HCT116 (cell line): ENCODE results near the gene ALX4. TPM values are rescaled to one million over a fixed set of nuclear protein-coding genes. Genes with fewer than 3 reads are reported as not detected.

ENCODE experiments used
- ATAC-seq: fragments of 200-7000 bp; cut with Tn5 transposase; 2 replicates; pipeline ENCODE4 v1.9.1; 2020; ENCODE audit warnings: mild to moderate bottlenecking, moderate library complexity
- BruUV-seq: library from RNA; stranded (reverse); fragments of 400-500 nt; replicated peaks from 2 replicates; lab custom pipeline; 2021; lab: Mats Ljungman, UMichigan
- CTCF ChIA-PET: fragments of 300-600 bp; sonication (Branson Sonifier 250); formaldehyde crosslinking; loops from one replicate; lab custom pipeline; 2021; ENCODE audit warnings: antibody characterized with exemption; lab: Charles Lee
- POLR2A ChIA-PET: fragments of 300-600, 350-600 bp; sonication (Branson Sonifier 250); formaldehyde crosslinking; loops from one replicate; lab custom pipeline; 2021; ENCODE audit warnings: antibody characterized with exemption; lab: Charles Lee
- RAD21 ChIA-PET, 2 experiments: fragments of 300-600 bp; sonication (Branson Sonifier 250); formaldehyde crosslinking; loops; one replicate each; lab custom pipeline; 2023; ENCODE audit warnings: low total read pairs in 2 of 2; ENCODE audit not compliant: uncharacterized antibody in 2 of 2, unreplicated experiment in 2 of 2, low non-redundant PET in 1 of 2; lab: Charles Lee
- DNase-seq: peaks from one replicate; pipeline ENCODE4 v3.0.0-alpha.2; 2010; ENCODE audit warnings: low read depth, low spot score
- H2AFZ ChIP-seq: fragments of 200-600 bp; shearing (Covaris generic), sonication (generic); 2 replicates; pipeline ENCODE4 v1.6.1; 2017; ENCODE audit warnings: low read depth, mixed run types, mixed read lengths, antibody characterized with exemption, low read length; ENCODE audit not compliant: poor library complexity, severe bottlenecking
- H3K27ac ChIP-seq: 2 replicates; pipeline ENCODE4 v1.5.1; 2012; ENCODE audit warnings: low read depth, low read length
- H3K27me3 ChIP-seq: fragments of 200-600 bp; sonication (generic); 2 replicates; pipeline ENCODE4 v1.6.1; 2016; ENCODE audit warnings: mixed run types, low read length, mixed read lengths; ENCODE audit not compliant: insufficient read depth
- H3K36me3 ChIP-seq, 2 experiments: fragments of 200-500 bp in 1 of 2; fragments of 200-600 bp in 1 of 2; sonication (Bioruptor generic) in 1 of 2; sonication (generic) in 1 of 2; 2 replicates each; pipeline versions ENCODE4 v1.5.1 to v1.6.1; 2014 to 2016; ENCODE audit warnings: low read length in 2 of 2, inconsistent platforms in 1 of 2, mixed read lengths in 1 of 2, mixed run types in 1 of 2; ENCODE audit not compliant: insufficient read depth in 2 of 2, control insufficient read depth in 1 of 2
- H3K4me1 ChIP-seq, 2 experiments: fragments of 200-600 bp in 1 of 2; sonication (generic) in 1 of 2; 2 replicates each; pipeline versions ENCODE4 v1.5.1 to v1.6.1; 2012 to 2017; ENCODE audit warnings: low read length in 2 of 2, inconsistent platforms in 1 of 2, mild to moderate bottlenecking in 1 of 2, mixed read lengths in 1 of 2, mixed run types in 1 of 2, moderate library complexity in 1 of 2; ENCODE audit not compliant: insufficient read depth in 2 of 2, control insufficient read depth in 1 of 2
- H3K4me2 ChIP-seq: fragments of 200-600 bp; sonication (generic); 2 replicates; pipeline ENCODE4 v1.6.1; 2017; ENCODE audit warnings: mixed run types, low read length, mixed read lengths
- H3K4me3 ChIP-seq, 2 experiments: fragments of 200-600 bp in 1 of 2; sonication (generic) in 1 of 2; replicated peaks in 1 of 2; 2 replicates each; pipeline ENCODE4 v1.5.1; 2011 to 2016; ENCODE audit warnings: low read length in 2 of 2, control low read depth in 1 of 2, low read depth in 1 of 2, mild to moderate bottlenecking in 1 of 2, mixed read lengths in 1 of 2, mixed run types in 1 of 2
- H3K79me2 ChIP-seq: fragments of 200-600 bp; sonication (generic); 2 replicates; pipeline ENCODE4 v1.6.1; 2017; ENCODE audit warnings: mild to moderate bottlenecking, mixed run types, low read length, moderate library complexity, mixed read lengths; ENCODE audit not compliant: insufficient read depth
- H3K9ac ChIP-seq: fragments of 200-600 bp; sonication (generic); 2 replicates; pipeline ENCODE4 v1.6.1; 2016; ENCODE audit warnings: low read length, mixed read lengths
- H3K9me2 ChIP-seq: fragments of 200-600 bp; sonication (generic), shearing (Covaris generic); 2 replicates; pipeline ENCODE4 v1.6.1; 2017; ENCODE audit warnings: mixed run types, mild to moderate bottlenecking, moderate library complexity; ENCODE audit not compliant: insufficient read depth
- H3K9me3 ChIP-seq, 2 experiments: fragments of 200-500 bp in 1 of 2; fragments of 200-600 bp in 1 of 2; sonication (Bioruptor generic) in 1 of 2; sonication (generic) in 1 of 2; 2 replicates each; pipeline ENCODE4 v1.6.1; 2014 to 2017; ENCODE audit warnings: low read length in 2 of 2, mixed read lengths in 2 of 2, inconsistent platforms in 1 of 2, low read depth in 1 of 2, mild to moderate bottlenecking in 1 of 2, mixed run types in 1 of 2, moderate library complexity in 1 of 2; ENCODE audit not compliant: control insufficient read depth in 1 of 2, insufficient read depth in 1 of 2
- H4K20me1 ChIP-seq: fragments of 200-600 bp; sonication (generic), shearing (Covaris generic); 2 replicates; pipeline ENCODE4 v1.6.1; 2017; ENCODE audit warnings: mixed run types, mild to moderate bottlenecking, moderate library complexity; ENCODE audit not compliant: insufficient read depth
- CBX3 ChIP-seq: IDR thresholded peaks from 2 replicates; pipeline ENCODE4 v1.6.1; 2012; ENCODE audit warnings: low read depth
- EGR1 ChIP-seq: IDR thresholded peaks from 2 replicates; pipeline ENCODE4 v1.6.1; 2012; ENCODE audit warnings: low read depth
- ELF1 ChIP-seq: IDR thresholded peaks from 2 replicates; pipeline ENCODE4 v1.6.1; 2012; ENCODE audit warnings: low read depth, borderline replicate concordance
- EZH2phosphoT487 ChIP-seq: fragments of 200-600 bp; IDR thresholded peaks from 2 replicates; pipeline ENCODE4 v1.6.1; 2018; ENCODE audit warnings: antibody characterized with exemption, borderline replicate concordance
- JUND ChIP-seq: IDR thresholded peaks from 2 replicates; pipeline ENCODE4 v1.6.1; 2012
- MAX ChIP-seq: IDR thresholded peaks from 2 replicates; pipeline ENCODE4 v1.6.1; 2012
- POLR2A ChIP-seq: IDR thresholded peaks from 2 replicates; pipeline ENCODE4 v1.7.0; 2011; ENCODE audit warnings: borderline replicate concordance; ENCODE audit not compliant: insufficient read depth, insufficient read length; ENCODE audit errors: extremely low read depth
- RAD21 ChIP-seq: IDR thresholded peaks from 2 replicates; pipeline ENCODE4 v1.6.1; 2012; ENCODE audit warnings: low read depth, mild to moderate bottlenecking
- REST ChIP-seq: IDR thresholded peaks from 2 replicates; pipeline ENCODE4 v1.6.1; 2012; ENCODE audit warnings: low read depth
- SIN3A ChIP-seq: IDR thresholded peaks from 2 replicates; pipeline ENCODE4 v1.6.1; 2012; ENCODE audit warnings: low read depth
- SRF ChIP-seq: IDR thresholded peaks from 2 replicates; pipeline ENCODE4 v1.6.1; 2012; ENCODE audit warnings: low read depth
- TCF7L2 ChIP-seq: IDR thresholded peaks from 2 replicates; pipeline ENCODE4 v1.7.0; 2011; ENCODE audit warnings: borderline replicate concordance, inconsistent platforms; ENCODE audit not compliant: insufficient read depth, insufficient read length; ENCODE audit errors: extremely low read depth
- YY1 ChIP-seq: IDR thresholded peaks from 2 replicates; pipeline ENCODE4 v1.6.1; 2011; ENCODE audit warnings: low read length, low read depth, moderate library complexity, mild to moderate bottlenecking; ENCODE audit not compliant: insufficient replicate concordance; ENCODE audit errors: extremely low read depth
- ZNF274 ChIP-seq: fragments of 200-500 bp; sonication (Bioruptor generic); IDR thresholded peaks from 2 replicates; pipeline ENCODE4 v1.6.1; 2014; ENCODE audit warnings: mild to moderate bottlenecking, low read depth, low read length, inconsistent platforms
- intact Hi-C: fragments of 100-400 bp; cut with micrococcal nuclease; formaldehyde crosslinking; loops from 2 replicates; pipeline ENCODE4 v1.10.0; 2022
- total RNA-seq: library from RNA; stranded (reverse); gene quantifications from one replicate; pipeline ENCODE4 v1.2.1, GENCODE V29; 2021; ENCODE audit not compliant: unreplicated experiment

ALX4 gene
- total RNA-seq, 1 experiment from 2014 or later: not detected

GRCh38 chr11:44212128-44212527 is 97.8 kb downstream of the ALX4 start:
- Histone ChIP-seq H3K4me2 (no peak overlapping the region), H3K4me1 (no peaks in the 10 kb centered on the region), H3K79me2 (no peaks in the 10 kb centered on the region), H3K9me3 (no peaks in the 10 kb centered on the region), H3K4me3 (no peak overlapping the region), H2AFZ (no peak overlapping the region), H3K9ac (no peak overlapping the region), H3K36me3 (no peaks in the 10 kb centered on the region), H3K27ac (no peak overlapping the region), H3K9me2 (no peaks in the 10 kb centered on the region), H4K20me1 (no peaks in the 10 kb centered on the region), H3K27me3 (no peaks in the 10 kb centered on the region)
- DNase-seq: no peak
- POLR2A ChIA-PET: no interaction called here
- no peak for ATAC-seq
- TF ChIP-seq ZNF274 (no peak), JUND (no peak), POLR2A (no peak), SIN3A (no peak), EZH2phosphoT487 (no peak), SRF (no peak), RAD21 (no peak), REST (no peak), YY1 (no peak), ELF1 (no peak), EGR1 (no peak), MAX (no peak), TCF7L2 (no peak), CBX3 (no peak)
- intact Hi-C loops: no loop called here
- RAD21 ChIA-PET: no interaction called here
- no TSS peak for BruUV-seq
- CTCF ChIA-PET: no interaction called here

Other genes starting within 250 kb of the ALX4 start
- gene ACCS, start 243.9 kb downstream of the ALX4 start, total RNA-seq: 13.2 TPM
- gene EXT2, start 214.5 kb downstream of the ALX4 start, total RNA-seq: 42.8 TPM